Uterus (tissue), 2 donors: ENCODE data around the gene ZNF426.

ENCODE experiments used
- POLR2A ChIP-seq, 2 donors: fragments of 450-650 bp; IDR thresholded peaks; one replicate each; pipeline ENCODE4 v1.6.1; 2016; ENCODE audit warnings: antibody characterized with exemption in 2 of 2, mild to moderate bottlenecking in 1 of 2, moderate library complexity in 1 of 2
- TF ChIP-seq, protein P1 (sequence below), 4 experiments: fragments of 200-600 bp in 2 of 4; fragments of 450-650 bp in 2 of 4; sonication (generic) in 2 of 4; IDR thresholded peaks; one replicate each; pipeline ENCODE4 v1.5.1; 2016 to 2019; ENCODE audit warnings: antibody characterized with exemption in 4 of 4, mild to moderate bottlenecking in 2 of 4, moderate library complexity in 1 of 4

DNA sequence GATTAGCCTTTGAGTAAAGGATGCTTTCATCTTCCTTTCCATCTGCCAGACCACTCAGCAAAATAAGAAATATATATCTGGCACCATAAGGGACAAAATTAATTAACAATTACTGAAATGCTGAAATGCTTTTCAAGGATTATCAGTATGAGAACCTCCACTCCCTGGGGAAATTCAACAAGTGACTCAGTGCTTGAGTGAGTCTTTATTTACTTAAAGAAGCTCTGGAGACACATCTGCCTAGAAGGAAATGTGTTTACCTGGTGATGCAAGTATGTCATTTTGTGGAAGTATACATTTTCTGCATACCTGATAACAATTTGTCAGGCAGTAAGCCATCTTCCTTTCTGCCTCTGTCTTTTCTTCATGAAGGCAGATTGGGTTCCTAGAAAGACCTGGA lies 63.5 kb downstream of the ZNF426 start:
- TF ChIP-seq, protein P1, sequence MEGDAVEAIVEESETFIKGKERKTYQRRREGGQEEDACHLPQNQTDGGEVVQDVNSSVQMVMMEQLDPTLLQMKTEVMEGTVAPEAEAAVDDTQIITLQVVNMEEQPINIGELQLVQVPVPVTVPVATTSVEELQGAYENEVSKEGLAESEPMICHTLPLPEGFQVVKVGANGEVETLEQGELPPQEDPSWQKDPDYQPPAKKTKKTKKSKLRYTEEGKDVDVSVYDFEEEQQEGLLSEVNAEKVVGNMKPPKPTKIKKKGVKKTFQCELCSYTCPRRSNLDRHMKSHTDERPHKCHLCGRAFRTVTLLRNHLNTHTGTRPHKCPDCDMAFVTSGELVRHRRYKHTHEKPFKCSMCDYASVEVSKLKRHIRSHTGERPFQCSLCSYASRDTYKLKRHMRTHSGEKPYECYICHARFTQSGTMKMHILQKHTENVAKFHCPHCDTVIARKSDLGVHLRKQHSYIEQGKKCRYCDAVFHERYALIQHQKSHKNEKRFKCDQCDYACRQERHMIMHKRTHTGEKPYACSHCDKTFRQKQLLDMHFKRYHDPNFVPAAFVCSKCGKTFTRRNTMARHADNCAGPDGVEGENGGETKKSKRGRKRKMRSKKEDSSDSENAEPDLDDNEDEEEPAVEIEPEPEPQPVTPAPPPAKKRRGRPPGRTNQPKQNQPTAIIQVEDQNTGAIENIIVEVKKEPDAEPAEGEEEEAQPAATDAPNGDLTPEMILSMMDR (IDR thresholded peaks at IDR 0.05) = no peak
- TF ChIP-seq POLR2A (IDR thresholded peaks at IDR 0.05) = no peak
